ENCODE results near the gene ORM2.

DNA sequence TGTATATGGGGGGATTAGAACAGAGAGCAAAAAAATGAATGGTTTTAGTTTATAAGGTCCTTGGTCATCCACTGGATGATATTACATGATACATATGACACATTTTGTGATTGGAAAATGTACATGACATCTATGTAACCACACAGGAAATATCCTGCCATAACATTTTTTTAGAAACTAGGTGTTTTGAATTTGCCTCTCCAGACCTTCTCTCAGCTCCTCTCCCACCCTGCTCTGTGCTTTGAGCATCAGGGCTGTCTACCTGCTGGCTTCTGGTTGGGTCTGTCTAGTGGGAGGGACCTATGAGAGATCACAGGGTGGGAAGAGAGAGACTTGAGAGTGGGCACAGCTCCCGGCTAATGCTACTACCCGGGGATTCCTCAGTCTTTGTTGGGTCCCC lies 33.8 kb downstream of the ORM2 start:
- TF ChIP-seq, protein P1, sequence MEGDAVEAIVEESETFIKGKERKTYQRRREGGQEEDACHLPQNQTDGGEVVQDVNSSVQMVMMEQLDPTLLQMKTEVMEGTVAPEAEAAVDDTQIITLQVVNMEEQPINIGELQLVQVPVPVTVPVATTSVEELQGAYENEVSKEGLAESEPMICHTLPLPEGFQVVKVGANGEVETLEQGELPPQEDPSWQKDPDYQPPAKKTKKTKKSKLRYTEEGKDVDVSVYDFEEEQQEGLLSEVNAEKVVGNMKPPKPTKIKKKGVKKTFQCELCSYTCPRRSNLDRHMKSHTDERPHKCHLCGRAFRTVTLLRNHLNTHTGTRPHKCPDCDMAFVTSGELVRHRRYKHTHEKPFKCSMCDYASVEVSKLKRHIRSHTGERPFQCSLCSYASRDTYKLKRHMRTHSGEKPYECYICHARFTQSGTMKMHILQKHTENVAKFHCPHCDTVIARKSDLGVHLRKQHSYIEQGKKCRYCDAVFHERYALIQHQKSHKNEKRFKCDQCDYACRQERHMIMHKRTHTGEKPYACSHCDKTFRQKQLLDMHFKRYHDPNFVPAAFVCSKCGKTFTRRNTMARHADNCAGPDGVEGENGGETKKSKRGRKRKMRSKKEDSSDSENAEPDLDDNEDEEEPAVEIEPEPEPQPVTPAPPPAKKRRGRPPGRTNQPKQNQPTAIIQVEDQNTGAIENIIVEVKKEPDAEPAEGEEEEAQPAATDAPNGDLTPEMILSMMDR (IDR thresholded peaks at IDR 0.05; ENCODE audit: low read depth, low read length), result no peak
- TF ChIP-seq POLR2A (IDR thresholded peaks at IDR 0.05; ENCODE audit: extremely low read depth, insufficient read length) (no peak), MYC (IDR thresholded peaks at IDR 0.05; ENCODE audit: low read depth, low read length) (no peak)

Data from NB4 (cell line).